Suppressor macrophage (primary cell): ENCODE measurements around the gene ENPP7.
A peak's percentile ranks its signal among the peaks of the same experiment; 100 is the strongest.

Source experiments
- DNase-seq, 4 experiments: peaks; one replicate each; pipeline ENCODE4 v3.0.0-alpha.2; 2020 to 2022

ENPP7 gene

DNA sequence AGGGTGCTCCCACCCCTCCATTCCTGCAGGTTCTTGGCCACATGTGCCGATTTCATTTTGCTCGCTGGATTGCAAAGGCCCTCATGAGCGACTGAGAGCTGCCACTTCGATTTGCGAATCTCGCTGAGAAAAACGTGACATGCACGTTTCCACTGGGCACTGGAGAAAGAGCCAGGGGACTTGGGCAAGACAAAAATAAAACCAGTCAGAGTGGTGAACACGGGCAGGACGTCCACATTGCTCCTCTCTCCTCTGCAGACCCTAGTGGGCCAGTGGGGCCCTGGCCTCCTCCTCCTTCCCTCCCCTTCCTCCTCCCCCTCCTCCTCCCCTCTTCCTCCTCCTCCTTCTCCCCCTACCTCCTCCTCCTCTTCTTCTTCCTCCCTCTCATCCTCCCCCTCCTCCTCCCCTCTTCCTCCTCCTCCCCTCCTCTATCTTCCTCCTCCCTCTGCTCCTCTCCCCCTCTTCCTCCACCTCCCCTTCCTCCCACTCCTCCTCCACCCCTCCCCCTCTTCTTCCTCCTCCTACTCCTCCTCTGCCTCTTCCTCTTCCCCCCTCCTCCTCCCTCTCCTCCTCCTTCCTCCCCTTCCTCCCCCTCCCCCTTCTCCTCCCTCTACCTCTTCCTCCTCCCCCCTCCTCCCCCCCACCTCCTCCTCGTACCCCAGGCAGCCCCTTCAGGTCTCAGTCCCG, 28.1 kb upstream of the ENPP7 start:
- DNase-seq, result no peak

DNA sequence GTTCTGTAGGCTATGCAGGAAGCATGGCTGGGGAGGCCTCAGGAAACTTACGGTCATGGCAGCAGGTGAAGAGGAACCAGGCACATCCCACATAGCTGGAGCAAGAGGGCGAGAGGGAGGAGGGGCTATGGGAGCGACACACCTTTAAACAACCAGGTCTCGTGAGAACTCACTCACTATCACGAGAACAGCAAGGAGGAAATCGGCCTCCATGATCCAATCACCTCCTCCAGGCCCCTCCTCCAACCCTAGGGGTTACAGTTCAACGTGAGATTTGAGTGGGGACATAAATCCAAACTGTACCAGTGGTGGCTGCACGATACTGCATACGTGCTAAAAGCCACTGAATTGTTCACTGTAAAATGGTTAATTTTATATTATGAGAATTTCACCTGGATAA, 26.1 kb upstream of the ENPP7 start:
- no peak for DNase-seq

DNA sequence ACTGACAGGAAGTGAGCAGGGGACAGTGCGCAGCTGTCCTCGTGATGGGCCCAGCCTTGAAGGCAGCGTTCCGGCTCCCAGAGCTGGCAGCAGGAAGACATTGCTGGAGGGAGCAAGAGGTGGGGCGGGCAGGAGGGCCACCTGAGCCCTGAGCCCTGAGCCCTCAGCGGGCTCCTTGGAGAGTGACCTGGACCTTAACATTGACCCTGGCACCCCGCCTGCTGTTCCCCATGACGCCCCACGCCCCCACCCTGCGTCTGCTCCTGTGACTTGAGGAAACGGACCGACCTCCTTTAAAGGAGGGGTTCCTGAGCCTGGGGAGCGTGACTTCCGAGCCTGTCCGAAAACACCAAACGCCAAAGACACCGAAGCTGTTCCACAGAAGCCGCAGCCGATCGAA, 25.1 kb upstream of the ENPP7 start:
- peak in 2 of 4 experiments; percentile 17 to 23 for DNase-seq

DNA sequence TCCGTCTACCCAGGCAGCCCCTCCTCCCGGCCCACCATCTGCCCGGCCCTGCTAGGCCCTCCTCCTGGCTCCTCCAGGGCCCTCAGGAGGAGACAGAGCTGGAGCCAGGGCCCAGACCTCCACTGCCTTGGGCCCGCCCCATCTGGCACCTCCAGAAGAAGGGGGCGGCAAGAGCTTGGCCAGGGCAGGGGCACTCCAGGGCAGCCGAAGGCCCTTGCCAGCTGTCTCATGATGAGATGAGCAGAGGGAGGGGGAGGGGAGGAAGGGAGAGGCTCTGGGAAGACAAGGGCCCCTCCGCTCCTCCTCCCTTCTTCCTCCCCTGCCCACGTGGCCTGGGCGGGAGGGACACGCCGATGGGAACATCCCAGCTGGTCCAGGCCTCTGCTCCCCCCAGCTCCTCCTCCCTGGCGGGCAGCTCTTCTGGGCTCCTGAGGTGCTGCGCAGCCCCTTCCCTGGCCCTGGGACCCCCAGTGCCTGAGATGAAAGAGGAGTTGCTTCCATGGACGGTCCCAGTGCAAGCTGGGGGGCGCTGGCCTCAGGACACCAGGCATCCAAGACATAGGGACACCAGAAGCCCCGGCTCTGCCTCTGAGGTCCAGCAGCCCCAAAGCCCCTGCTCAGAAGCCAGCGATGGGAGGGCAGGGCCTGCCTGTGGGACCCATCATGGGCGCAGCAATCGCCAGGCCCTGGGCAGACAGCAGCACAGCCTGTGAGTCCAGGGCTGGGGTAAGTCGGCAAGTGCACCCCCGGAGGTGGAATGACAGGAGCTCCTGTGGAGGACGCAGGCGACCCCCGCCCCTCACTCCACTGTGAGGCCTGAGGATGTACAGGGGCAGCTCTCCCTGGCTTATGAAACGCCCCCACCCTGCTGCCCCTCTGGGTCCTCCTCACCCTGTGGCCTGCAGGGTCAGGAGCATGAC, 23.6 kb upstream of the ENPP7 start:
- DNase-seq, result no peak

DNA sequence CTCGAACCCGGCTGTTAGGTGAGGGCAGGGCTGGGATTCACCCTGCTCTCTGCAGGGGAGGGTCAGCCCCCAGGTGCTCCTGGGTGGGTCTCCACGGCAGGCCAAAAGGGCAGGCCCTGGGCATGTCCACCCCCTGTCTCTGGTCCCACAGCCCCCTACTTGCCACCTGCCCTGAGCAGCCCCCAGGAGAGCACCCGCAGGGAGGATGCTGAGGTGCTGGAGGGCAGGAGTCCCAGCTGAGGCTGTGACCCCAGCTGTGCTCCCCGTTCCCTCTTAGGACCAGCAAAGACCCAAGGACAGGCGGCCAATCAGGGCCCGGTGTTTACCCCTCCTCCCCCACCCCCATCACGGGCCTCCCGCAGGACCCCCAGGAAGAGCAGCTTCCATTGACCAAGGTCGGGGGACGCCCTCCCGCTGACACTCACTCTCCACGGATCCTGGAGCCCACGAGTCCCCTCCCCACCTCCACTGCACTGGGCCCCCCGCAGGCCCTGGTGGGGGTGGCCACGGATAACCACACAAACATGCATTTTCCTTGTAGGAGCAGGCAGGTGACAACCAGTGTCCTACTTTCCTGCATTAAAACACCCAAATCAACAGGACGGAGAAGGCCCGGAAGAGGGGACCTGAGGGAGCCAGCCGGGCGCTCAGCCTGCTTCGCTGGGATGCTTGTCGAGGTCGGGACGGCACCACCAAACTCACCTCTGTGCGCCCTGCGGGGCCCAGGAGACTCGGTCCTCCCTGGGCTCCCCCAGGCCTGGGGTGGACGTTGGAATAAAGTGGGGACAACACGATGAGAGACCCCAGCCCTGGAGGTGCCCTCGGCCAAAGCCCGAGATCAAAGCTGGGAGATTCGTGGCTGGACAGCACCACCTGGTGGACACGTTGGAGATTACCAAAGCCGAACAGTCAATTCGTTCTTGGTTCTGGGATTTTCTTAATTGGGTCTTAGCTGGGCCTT, 22.5 kb upstream of the ENPP7 start:
- peak; percentile 50 to 71 (median 58) for DNase-seq

DNA sequence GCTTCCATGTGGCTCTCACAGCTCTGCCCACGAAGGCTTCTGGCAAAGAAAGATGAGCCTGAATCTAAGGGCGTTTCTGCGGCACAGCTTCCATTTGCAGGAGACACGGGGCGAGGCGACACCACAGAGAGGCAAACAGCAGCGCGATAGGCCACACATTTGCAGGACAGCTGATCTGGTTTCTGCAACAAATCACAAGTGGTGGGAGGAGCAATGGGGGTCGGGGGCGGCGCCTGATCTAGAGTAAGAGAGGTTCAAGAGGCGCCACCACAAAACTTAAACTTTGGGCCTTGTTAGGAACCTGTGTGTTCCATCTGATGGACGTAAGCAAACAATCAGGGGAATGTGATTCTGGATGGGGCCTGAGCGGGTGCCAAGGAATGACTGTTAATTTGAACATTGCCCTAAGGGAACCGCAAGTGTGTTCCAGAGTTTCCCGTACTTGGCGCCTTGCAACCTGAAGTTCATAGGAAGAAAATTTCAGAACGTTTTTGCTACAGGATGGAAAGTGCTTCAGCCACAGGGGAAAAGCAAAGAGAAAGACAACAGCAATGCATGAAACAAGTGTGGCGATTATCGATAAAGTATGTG, 18.9 kb upstream of the ENPP7 start:
- no peak for DNase-seq

DNA sequence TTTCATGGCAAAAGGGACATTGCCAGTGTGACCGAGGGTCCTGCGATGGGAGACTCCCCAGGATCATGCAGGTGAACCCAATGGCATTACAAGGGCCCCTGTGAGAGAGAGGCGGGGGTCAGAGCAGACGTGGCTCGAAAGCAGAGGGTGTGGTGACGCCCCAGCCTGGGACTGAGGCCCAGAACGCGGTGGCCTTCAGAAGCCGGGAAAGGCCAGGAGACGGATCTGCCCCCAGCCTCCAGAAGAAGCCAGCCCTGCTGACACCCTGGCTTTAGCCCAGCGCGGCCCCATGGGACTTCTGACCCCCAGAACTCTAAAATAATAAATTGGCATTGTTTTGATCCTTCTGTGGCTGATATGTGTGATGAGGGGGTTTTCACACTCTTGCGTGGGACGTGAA, 17.4 kb upstream of the ENPP7 start:
- DNase-seq, result no peak

DNA sequence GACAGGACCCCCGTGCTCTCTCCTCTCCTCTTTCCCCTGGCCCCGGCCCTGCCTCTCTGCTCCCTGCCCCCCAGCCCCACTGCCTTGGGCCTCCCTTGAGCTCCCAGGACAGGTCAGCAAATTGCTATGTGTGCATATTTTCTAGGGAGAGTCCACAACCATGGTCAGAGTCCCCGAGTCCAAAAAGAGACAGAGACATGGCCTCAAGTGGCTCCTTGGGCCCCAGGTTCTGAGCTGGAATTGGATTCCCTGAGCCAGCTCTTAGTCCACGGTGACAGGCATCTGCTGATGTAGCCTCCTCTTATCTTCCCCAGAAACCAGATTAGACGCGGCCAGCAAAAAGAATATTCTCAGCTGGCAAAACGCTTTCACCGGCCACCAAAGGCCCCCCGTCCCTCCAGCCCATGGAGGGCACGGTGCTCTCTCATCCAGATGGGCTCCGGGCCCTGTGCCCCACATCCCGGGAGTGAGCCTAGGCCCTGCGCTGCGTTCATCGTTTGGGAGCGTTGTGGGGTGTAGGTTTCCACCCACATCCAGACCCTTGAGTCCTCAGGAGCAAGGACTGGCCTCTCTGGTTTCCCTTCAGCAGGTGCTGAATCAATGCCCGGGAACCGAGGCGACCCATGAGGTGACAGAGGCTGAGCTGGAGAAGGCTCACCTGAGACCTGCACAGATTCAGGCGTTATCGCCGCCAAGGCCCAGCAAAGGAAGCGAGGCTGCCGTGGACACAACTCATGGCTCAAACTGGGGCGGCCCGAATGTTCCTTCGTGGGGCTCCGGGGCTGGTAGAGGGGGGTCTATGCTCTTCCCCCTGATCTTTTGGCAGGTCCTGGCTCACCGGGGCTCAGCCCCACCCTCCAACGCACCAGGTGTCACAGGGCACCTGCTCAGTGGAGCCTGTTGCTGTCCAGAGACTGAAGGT, 16.3 kb upstream of the ENPP7 start:
- DNase-seq, result no peak

DNA sequence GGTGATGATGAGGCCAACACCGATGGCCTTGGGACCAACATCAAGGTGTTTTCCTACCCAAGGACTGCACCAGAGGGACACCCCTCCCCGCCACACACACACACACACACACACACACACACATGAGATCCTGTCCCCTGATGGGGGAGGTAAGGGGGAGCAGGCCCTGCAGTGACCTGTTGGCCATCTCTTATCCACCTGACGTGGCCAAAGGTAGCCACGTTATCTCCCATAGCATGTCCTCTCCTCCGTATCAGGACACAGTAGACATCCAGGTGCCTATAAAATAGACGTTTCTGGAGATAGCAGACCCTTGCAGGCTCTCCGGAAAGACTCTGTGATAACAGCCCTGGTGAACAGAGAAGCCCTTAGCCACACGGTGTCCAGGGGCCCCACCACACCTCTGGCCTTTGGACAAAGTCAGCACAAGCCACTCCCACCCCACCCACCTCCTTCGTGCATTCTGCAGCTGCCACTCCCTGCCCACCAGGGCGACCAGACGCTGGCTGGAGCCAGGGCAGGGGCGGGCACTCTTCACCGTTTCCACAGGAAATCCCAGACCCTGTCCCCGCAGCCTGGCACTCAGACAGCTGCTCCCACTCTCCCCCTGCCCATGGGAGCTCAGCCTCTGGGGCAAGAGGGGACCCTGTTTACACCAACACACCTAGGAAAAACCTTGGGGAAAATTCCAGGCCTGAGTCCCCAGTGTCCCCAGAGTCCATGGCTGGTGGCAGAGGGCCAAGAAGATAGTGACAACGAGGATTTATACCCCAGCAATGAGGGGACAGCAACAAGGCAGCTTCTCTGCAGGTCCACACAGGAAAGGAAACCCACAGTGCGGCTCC, 15.4 kb upstream of the ENPP7 start:
- DNase-seq, result no peak

DNA sequence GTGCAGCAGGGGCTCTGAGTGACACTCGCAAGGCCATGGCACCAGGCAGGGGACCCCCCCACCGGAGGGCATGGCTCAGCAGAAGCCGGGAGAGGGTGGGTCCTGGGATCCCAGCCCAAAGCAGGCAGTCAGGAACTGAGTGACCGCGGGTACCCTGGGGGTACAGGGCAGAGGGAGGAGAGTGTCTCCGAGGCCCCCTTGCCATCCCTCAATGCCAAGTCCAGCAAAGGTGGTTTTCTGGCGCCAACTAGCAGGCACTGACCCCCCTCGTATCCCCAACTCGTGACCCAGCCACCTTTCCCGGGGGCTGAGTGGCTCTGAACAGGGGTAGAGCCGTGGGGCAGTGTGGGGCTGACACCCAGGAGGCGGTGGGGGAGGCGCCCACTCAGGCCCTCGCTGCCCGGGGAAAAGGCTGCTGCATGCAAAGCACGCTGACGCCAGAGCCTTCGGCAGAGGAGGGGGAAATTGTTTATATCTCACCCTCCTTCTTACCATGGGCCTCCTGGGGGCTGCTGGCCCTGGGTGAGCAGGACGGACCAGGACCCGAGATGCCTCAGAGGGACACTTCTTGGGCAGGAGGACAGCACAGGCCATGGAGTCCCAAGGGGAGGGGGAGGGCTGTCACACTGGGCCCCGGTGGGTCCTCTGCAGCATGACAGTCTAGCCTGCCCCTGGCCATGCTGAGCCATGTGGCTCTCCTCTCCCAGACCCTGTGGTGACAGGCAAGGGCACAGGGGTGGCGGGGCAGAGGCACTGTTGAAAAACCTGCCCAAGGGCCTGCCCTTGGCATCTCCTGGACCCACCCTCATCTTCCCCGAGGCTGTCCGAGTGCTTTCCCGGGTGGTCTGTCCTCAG, 14.6 kb upstream of the ENPP7 start:
- DNase-seq, result no peak

DNA sequence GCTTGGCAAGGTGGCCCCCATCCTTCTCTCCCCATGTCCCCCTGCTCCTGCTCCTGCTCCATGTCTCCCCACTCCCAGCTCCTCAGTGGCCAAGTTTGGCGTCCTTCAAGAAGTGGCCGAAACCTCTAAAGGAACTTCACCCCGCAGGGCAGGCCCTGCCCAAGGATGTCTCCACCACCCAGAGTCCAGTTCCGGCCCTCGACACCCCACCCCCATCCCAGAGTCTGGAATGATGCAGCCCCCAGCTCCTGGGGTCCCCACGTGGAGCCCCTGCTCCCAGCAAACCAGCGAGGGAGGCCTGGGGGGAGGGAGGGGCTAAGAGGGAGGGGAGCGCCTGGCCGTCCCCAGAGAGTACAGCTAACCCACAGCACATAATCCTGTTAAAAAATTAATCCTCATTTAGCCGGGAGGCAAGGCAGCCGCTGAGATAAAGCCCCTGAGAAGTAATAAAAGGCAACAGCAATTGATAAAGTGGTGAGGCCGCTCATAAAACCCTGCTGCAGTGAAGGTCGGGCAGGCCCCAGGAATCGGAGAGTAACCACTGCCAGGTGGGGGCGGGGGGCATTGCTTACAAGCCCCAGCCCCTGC, 9.9 kb upstream of the ENPP7 start:
- DNase-seq, result no peak

DNA sequence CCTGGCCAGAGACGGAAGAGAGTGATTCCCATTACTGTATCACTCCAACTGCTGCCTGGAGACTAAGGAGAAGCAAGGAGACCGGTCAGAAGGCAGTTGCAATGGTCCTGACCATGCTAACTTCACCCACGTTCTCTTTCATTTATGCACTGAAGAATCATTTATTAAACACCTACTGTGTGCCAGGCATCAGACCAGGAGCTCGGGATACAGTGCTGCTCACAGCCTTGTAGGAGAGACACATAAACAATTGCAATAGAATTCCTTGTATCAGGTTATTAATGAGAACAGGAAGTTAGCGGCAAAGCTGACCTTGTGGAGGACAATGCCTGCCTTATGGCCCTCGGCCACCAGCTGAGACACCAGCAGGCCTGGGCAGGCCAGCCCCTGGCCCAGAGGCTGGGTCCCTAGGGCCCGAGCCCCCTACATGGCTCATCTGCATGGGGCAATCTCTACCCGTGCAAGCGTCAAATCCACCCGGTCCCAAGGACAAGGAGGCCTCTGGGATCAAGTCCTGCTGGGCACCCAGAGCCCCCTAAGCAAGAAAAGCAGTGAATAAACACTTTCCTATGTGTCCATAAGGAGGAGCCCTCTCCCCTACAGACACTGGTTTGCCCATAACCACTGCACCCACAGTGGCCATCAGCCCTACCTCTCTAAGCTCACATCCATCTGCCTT, 8.6 kb upstream of the ENPP7 start:
- DNase-seq, result no peak

DNA sequence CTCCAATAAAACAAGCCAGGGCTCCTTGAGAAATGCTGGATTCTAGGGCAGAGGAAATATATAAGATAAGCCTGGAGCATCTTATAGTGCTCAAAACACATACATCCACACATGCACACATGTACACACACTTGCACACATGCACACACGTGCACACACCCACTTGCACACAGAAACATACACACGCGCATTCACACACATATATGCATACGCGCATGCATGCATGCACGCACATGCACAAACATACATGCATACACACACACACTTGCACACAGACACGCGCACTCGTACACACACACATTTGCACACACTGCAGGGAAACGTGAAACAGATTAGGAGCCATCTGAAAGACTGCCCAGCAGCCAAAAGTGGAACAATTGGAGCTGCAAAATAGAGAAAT, 8.0 kb upstream of the ENPP7 start:
- DNase-seq, result no peak

DNA sequence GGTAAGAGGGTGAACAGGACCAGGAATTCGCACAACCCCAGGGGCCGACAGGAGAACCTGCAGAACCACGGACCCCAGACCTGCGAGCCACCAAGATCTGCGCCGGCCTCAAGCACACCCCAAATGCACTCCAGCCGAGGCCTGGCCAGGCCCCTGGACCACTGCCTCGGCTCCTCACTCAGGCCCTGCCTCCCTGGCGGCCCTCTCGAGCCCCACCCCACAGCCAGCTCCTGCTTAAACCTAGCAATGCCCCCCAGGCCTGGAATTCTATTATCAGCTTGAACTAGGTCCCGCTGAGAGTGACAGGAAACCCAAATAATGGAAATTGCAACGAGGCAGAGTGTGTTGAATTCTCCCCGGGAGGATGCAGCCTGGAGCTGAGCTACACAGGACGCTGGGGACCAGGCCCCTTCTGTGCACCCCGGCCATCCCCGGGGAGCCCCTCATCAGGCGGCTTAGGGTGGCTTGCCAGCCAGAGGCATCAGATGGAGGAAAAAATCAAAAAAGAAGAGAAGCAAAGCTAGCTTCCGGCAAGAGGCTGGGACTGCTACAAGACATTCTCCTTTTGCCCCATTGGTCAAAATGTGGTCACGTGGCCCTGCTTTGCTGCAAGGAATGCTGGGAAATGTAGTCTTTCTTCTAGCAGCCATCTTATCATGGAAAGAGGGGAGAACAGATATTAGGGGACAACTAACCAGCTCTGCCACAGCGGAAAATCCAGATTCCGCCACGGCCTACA, 2.4 kb upstream of the ENPP7 start:
- peak; percentile 80 to 92 (median 89) for DNase-seq

DNA sequence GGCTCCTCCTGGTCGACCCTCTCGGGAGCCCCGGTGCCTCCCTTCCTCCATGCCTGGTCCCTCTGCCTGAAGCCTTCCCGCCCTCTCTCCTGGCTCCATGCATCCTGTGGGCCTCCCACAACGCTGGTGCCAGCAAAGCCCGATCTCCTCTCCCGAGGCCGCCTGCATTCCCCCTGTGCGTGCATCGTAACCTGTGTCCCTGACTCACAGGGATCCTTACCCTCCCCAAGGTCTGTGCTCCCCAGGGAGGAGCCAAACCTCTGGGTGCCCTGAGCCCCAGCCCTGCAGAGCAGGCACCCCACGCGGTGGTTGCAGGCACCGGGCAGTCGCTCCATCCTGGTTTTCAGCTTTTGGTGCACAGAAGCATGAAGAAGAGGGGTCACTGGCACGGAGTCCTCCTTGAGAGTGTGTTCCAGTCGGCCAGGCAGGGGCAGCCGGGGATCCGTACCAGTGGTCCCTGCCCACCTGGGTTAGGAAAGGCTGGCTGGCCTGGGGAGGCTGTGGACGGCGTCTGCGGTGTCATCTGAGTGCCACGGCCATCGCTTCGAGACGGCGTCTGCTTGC, 1.8 kb upstream of the ENPP7 start:
- no peak for DNase-seq

DNA sequence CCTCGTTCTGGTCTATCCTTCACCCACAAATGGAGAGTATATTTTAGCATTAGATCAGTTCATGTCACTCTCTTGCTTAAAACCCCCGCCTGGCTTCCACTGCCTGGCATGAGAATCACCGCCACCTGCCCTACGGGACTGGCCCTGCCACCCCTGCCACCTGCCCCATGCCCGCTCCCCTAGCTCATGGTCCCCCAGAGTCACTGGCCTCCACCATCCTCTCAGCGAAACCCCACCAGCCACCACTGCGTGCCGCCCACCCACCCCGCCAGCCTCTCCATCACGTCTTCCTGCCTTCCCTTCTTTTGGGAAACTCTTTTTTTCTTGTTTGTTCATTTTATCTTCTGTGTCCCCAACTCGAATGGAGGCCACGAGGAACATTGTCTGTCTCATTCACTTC, 982 bp upstream of the ENPP7 start:
- no peak for DNase-seq

DNA sequence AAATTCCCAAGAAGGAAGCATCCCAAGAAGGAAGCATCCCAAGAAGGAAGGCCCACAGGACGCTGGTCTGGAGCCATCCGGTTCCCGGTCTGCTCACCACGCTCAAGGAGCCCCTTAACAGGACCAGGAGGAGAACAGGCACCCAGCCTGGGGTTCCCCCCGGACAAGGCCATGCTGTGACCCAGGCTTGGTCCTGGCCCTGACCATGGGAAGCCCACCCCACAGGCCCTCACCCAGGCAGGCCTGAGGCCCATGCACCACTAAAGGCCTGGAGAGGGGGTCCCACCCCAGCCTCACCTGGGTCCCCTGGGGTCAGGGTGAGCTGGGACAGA, 340 bp upstream of the ENPP7 start:
- DNase-seq, result no peak
